GM18511 (cell line): ENCODE results near the gene OMP.
A peak's percentile ranks its signal among the peaks of the same experiment; 100 is the strongest.

ENCODE experiments used
- ATAC-seq: cut with Tn5 transposase; IDR thresholded peaks from one replicate; pipeline ENCODE4 v1.9.1; 2021; ENCODE audit warnings: mild to moderate bottlenecking, moderate library complexity; ENCODE audit not compliant: unreplicated experiment

OMP gene

DNA sequence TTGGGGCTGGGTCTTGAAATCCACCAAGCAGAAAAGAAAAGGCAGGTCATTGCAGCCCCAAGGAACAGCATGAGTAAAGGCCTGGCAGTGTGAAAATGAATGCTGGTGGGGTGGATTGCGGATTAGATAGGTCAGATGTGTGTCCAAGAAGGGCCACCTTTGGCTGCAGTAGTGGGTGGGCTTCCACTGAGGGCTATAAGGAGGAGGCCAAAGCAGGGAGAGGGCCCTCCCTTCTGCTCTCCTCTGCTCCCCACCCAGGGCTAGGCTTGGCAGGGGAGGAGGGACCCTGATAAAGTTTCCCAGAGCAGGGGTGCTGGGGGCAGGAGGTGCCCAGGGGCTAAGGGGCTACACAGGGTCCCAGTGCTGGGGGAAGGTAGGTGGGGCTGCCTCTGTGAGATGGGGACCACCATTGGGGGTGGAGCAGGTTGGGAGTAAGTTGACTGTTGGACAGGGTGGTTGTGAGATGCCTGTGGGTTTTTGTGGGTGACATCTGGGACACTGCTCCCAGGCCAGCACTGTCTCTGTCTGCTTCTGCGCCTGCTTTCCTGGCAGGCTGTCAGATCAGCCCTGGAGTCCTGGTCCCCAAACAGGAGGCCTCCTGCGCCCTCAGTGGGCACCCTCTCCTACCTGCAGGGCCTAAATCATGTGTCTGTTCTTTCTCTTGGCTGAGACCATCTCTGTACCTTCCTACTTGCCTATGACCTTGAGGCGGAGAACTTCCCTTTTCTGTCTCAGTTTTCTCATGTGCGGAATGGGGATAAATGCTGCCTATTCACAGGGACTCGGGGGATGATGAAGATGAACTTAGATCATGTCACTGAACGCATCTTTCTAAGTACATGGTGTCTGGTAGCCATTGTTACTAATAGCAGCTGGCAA is 33.9 kb upstream of the OMP start:
- no peak for ATAC-seq

DNA sequence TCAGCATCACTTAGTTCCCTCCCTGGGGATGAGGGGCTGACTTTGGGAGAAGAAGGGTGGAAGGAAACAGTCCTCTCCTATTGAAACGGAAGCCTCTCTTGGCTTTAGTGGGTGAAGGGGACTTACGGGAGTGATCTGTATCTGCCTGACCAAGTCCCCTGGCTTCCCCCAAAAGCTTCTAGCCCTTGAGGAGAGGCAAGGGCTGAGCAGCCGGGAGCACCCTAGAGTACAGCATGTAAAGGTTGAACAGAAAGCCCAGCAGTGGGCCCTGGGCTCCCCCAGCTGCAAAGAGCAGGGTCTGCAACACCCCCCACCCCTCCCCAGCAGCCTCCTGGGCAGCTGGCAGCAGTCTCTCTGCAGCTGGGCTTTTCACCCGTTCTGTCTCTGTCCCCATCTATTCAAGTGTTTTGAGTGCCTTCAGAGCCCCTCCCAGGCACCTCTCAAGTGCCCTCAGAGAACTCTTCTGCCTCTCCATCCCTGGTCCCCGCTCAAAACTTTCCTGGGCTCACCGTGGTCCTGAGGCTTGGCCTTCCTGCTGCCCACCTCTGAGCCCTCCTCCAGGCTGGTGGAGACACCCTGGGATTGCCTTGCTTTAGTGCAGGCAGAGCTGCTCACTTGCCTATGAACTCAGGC is 33.2 kb upstream of the OMP start:
- no peak for ATAC-seq

DNA sequence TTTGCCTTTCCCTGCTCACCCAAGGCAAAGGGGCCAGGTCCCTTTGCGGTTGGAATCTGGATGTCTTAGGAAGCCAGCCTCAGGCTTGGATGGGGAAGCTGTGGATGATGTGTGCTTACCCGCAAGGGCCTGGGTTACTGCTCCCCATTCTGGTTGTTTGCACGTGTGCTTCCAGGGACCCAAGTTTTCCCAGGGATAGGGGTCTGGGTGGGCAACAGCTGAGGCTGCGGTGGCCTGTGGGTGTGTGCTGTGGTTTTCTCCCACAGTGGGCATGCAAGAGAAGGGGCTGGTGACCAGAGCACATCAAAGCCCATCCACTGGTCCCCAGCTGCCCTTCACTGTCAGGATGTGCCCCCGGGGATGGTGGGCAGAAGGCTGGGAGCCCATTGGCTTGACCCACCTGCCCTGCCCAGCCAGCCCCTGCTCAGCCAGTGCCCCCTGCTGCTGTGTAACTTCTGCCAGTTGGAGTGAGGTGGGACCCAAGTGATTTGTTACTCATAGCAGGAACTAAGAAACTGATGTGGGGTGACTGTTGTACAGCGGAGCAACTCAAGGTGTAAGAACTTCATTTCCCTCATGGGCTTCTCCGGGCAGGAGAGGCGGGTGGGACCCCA is 32.6 kb upstream of the OMP start:
- no peak for ATAC-seq

DNA sequence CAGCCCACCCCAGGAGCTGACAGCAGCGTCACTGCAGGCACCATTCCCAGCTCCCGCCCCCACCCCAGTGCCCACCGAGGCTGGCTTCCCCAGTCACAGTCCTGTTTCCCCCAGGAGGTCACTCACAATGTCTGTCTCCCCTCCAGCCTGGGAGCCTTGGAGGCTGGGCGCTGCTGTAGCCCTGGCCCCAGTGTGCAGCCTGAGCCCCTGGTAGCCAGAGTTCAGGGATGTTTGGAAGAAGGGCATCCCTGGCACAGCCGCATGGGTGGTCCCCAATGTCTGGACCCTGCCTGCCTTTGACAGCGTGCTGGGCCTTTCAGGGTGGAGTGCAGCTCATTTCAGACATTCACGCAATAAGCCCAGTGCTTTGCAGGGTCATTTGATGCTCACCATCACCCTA is 31.6 kb upstream of the OMP start:
- ATAC-seq, result no peak

DNA sequence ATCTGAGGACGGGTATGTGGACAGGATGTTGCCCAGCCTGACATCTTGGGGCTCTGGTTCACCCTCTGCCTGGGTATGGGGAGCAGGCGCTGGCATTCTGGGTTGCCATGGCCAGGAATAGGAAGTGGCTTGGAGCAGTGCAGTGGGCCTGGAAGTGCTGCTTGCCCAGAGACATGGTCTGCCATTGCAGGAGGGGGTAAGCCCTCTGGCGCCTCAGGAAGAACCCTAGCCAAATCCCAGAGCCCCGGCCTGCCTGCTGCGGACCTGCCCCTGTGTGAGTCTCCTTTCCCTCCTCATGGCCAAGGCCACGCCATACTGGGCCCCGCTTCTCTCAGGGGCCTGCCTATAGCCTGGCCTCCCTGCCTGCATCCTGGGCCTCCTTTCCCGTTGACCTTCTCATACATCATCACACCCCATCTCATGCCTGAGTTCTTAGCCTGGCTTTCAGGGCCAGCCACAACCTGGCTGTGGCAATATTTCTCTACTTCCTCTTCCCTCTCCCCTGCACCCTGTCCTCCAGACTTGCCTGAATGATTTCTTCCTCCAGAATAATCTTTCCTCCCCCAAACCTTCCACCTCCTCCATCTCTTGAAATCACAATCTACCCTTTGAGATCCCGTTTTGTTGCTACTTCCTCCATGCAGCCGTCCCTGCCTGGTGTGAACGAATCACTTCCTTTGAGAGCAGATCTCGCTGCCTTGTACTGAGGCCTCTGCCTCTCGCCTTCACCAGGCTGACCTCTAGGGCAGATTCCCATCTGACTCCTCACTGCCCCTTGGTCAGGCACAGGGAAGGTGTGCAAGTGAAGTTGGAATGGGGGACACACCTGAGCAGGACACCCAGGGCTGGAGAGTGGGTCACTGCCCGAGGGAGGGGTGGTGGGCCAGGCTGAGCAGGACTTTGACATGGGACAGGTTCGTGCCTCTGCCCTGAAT is 30.7 kb upstream of the OMP start:
- ATAC-seq, result no peak

DNA sequence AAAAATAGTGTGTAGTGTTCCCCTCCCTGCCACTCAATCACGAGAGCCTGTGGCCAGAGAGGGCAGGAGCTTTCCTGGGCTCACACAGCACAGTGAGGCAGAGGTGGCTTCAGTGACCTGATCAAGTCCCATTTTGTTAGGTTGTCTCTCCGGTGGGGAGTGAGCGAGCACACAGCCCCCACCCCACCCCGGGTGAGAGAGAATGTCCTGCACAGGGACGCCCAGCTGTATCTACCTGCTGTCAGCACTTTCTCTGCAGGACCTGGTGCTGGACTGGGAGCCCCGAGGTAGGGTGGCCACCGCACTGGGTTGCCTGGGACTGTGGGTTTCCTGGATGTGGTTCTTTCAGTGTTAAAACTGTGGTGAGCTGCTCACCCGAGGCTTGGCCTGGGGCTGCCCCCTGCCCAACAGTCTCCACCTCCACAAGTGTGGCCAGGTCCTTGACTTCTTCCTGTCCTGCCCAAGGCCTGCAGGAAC is 29.8 kb upstream of the OMP start:
- ATAC-seq, result no peak

DNA sequence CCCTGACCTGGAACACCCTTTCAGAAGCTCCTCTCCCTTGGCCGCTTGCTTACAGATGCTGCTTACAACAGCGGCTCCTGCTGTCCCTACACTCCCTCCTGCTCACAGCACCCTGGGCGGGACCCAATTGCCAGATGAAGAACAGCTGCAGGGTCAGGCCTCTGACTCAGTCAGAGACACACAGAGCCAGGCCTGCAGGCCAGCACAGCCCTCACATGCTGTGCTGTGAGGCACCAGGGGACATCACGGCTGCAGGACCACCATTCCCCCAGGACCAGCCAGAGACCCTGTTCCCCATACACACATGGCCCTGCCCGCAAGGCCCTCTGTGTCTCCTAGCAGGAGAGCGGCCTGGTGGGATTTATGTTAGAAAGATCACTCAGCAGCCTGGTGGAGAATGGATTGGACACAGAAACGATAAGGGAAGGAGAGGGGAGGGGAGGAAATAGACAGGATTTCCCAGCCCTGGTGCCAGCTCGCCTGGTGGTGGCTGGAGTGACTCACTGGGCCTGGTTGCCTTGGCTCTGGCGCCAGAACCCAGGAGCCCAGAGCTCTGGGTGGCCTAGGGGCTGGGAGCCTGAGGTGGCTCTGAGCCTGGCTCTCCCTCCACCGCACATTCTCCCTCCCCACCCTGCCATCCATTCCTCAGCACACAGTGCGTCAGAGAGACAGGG is 29.2 kb upstream of the OMP start:
- ATAC-seq, result no peak

DNA sequence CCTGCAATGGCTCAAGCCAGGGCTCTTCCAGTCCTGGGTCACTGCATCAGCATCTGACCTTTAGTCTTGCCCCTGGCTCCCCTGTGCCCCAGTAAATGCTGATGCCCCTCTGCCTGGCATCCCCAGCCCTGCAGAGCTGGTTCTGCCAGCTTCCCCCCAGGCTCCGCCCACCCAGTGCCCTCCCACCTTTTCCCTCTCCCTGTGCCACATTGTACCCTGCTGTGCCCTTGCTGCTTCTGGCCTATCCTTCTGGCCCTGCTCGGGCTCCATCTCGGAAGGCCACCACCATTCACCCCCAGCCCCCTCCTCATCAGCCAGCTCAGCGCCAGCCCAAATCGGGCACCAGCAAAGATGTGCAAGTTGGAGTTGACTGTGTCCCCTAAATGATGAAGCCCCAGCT is 28.4 kb upstream of the OMP start:
- no peak for ATAC-seq

DNA sequence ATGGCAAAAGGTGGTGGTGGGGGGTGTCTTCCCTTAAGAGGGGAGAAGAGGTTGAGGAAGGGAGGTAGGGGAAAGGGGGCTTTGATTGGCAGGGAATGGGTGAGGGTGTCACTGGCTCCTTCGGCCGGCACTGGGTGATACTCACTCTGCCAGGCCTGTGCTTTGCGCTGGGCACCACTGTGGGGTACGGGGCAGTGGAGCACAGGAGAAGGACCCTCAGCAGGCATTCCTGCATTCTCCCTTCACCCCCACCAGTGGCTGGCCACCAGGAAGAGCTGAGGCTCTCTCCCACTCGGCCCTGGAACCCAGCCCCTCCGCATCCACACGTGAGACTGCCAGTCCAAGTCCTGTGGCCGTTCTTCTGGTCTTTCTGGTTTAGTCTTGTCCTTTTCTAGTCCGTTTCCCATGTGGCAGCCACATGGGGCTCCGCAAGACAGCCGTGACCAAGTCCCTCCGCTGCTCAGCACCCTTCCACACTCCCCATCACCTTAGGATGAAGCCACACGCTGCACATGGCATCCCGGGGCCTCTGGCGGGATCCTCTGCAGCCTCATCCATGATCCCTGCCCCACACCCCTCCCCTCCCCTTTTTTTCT is 27.9 kb upstream of the OMP start:
- no peak for ATAC-seq

DNA sequence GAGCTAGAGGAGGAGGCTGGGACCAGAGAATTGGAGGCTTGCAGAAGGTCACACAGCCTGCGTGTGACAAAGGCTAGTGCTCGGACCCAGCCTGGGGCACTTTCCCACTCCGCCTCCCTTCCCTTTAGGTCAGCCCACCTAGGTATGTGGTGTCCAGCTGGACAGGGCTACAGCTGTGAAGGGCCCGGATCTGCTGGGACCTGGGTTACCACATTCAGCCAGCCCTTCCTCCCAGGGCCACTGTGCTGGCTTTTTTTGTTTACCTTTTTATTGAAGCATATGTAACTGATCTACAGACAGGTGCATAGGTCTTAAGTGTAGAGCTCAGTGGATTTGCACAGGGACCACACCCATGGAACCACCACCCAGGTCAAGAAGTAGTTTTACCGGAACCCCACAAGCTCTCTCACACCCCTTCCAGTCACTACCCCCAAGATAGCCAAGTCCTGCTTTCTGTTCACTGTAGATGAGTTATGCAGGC is 27.2 kb upstream of the OMP start:
- ATAC-seq, result no peak

DNA sequence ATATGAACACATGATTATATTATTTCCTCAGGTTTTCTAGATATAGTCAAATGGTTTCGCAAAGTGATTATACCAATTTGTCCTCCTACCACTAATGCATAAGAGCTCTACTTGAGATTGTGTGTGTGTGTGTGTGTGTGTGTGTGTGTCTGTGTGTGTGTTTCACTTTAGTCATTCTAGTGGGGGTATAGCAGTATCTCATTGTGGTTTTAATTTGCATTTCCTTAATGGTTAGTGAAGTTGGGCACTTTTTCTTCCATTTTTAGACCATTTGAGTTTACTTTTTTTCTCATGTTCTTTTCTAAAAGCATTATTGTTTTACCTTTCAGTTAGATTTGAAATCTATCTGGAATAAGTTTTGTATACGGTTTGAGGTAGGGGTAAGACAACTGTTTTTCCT is 23.0 kb upstream of the OMP start:
- peak; percentile 59 for ATAC-seq

DNA sequence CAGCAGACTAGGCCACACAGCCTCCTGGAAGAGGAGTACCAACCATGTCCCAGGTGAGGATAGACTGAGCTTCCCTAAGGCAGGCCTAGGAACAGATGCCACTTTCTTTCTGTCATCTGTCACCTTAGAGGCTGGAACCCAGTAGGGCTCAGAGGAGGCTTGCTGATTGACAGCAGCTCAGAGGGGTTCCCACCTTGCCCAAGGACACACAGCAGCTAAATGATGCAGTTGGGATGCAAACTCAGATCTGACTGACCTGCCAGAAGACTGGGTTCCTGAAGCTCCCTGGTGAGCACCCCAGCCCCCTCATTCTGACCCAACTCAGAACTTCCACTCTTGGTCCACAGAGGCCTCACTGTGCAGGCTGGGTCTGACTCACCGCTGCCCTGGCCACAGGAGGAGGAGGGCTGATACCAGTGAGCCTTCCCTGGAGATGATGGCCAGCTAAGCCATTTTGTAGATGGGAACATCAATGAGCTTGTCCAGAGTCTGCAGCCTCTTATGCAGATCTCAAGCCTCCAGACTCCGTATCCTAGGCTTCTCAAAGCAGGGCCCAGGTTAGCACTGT is 21.9 kb upstream of the OMP start:
- ATAC-seq, result no peak

DNA sequence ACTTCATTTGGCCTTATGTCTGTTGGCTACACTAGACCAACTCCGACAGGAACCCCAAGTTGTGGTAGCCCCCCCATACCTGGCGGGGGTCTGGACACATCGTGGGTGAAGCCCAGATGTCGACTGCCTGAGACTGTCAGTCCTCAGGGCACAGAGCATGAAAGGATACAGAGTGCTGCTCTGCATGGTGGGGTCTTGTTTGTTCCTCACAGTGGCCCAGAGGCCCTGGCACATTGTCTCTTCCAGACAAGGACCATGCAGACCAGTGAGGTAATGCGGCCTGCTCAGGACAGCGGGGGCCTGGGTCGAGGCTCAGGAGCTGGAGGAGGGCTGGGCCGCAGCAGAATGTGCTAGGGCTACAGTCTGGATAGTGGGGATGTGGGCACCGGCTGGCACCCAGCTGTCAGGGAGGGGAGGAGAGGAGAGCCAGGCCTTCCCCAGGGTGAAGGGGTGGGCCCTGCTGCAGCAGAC is 21.2 kb upstream of the OMP start:
- no peak for ATAC-seq

DNA sequence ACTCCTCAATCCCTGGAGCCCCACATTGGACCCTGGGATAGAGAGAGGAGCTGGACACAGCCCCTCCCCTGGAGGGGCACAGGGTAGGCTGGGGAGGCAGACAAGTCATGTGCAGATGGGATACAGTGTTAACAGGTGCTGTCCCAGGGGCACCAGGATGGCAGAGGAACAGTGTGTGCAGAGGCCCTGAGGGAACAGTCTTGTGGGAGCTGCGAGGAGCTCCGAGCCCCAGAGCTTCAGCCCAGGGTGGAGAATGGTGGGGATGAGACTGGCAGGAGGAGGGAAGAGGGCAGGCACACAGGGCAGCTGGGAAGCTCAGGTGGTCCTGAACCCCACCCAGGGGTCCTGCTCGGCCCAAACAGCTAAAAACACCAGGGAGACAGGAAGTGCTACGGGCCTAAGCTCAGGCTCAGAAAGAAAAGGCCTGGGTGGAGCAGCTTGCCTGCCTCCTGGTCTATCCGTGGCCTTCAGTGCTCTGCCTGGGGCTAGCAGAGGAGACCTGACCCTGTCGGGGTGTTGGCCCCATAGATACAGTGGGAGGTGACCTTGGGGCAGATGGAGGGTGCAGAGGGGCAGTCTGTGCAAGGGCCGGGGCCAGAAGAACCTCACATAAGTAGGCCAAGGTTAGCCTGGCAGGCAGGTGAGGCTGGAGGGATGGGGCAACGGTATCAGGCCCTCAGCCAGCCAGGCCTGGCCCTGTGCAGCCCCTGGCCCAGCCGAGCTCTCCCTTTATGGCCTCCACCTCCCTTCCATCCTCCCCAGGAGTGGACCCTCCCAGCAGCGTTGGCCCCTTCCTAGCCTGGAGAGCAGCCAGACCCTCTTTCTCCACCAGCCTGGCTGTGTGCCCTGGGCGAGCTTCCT is 20.4 kb upstream of the OMP start:
- no peak for ATAC-seq

DNA sequence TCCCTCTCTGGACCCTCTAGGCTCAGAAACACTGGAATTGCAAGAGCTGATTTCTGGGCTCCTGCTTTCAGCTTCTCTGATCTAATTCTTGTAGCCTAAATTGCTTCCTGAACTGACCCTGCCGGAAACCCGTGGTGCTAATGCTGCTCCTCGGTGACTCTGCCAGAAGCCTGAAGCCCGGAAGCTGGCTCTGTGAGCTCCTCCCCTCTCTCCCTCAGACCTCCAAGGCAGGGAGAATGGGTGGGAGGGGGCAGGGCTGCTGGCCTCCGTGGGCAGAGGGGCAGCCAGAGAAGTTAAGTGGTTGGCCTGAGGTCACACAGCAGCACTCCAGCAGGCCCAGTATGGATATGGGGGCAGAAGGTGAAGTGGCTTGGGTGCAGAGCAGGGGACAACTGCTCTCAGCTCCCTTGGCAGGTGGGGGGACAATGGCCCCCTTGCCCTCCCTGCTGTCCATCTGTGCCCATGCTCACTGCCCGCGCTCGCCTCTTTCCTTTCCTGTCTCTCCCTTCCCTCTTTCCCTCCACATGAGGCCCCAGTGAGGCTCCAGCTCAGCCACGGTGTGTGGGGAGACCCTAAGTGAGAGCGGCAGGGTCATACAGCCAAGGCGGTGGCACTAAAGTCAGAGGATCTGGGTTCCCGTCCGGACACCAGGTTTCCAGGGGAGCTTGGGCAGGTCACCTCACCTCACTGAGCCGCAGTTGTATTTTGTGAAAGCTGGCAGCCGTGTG is 19.6 kb upstream of the OMP start:
- no peak for ATAC-seq

DNA sequence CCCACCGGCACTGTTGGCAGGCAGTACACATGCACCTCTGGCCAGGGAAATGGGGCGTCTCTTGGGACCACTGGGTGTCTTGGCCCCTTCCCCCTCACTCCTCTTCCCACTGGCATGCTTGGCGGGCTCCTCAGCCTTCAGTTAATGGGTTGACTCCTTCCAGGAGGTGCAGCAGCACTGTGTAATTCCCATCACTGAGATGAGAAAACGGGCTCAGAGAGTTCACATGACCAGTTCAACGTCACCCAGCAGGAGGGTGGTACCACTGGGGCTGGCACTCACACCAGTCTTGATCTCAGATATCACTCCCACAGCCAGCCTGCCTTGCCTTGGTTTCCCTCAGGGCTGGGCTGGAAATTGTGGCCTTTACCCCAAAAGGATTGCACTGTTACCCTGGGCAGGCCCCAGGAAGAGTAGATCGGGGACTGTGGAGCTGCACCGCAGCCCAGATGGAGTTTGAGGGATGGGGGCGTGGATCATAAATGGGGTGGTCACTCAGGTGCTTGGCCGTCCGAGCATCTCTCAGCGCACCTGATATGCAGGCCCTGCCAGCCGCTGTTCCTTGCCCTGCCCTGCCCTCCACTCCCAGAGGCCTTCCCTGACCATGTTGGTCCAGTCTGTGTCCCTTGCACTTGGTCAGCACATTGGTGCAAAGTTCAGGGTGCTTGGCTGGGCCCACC is 18.9 kb upstream of the OMP start:
- no peak for ATAC-seq

DNA sequence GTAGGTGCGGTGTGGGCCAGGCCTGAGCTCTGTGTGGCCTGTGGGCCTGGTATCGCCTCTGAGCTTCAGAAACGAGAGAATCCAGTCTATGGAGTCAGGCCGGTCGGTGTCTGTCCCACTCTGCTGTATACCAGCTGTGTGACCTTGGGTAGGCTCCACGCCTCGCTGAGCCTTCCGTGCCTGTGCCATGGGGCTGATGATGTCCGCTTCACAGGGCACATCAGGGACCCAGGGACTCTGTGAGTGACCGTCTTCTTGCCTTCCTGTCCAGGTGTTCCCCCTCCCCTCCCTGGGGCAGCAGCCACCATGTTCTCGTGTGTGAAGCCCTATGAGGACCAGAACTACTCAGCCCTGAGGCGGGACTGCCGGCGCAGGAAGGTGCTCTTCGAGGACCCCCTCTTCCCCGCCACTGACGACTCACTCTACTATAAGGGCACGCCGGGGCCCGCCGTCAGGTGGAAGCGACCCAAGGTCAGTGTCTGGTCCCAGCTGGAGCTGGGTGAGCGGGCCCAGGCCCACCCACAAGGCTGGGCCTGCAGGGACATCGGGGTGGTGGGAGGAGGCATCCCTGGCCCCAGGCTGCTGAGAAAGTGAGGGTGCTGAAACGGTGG is 18.0 kb upstream of the OMP start:
- ATAC-seq, result no peak
